ENCODE measurements around the gene DCAF6. TPM values are rescaled to one million over a fixed set of nuclear protein-coding genes. Genes with fewer than 3 reads are reported as not detected.
A peak's percentile ranks its signal among the peaks of the same experiment; 100 is the strongest.
"Not testable (repeated sequence)": the region's sequence is repeated elsewhere in the genome, so short reads cannot be mapped to it uniquely, and the experiment has no call there.

Gene DCAF6
- 10 to 100 TPM; 24.8 to 24.9 TPM for total RNA-seq
- polyA plus RNA-seq = 15.4 TPM

GRCh38 chr1:167936068-167936929 is at the start of gene DCAF6:
DCAF6 (plus strand) TSS chr1:167936683; CDS start chr1:167936912, 229 bp downstream.
- Mint-ChIP-seq H3K4me1 (peaks cover 33 to 63% (median 54%) of the 10 kb centered on the region in 3 donors), H3K27me3 (no peaks in the 10 kb centered on the region), H3K27ac (peak within 1 kb of the TSS; percentile 95 to 100 (median 98)), H3K4me3 (peak within 1 kb of the TSS; percentile 88 to 97 (median 94)), H3K9me3 (no peaks in the 10 kb centered on the region), H3K36me3 (peaks cover 0 to 17% (median 4%) of the 10 kb centered on the region in 3 donors)
- CTCF ChIA-PET = interaction anchor here (0.8 to 2.8 kb wide), 5 partner anchors 9 to 219 kb away, joined by 3 to 10 read pairs (median 4); partner anchors contain the start of gene ADCY10
- peak; percentile 95 to 99 (median 99) for DNase-seq
- POLR2A ChIA-PET = interaction anchor here (0.5 to 2.1 kb wide), 11 partner anchors 31 to 1957 kb away, joined by 3 to 9 read pairs (median 3); partner anchors contain the start of genes BLZF1, NME7, POU2F1 and SFT2D2
- Histone ChIP-seq H3K4me1 (ENCODE audit: insufficient read depth, low read length) (peaks cover 33% of the 10 kb centered on the region), H3K36me3 (ENCODE audit: insufficient read depth, low read length) (no peaks in the 10 kb centered on the region), H3K27ac (ENCODE audit: low read depth, low read length) (peak within 1 kb of the TSS; percentile 96), H3K27me3 (ENCODE audit: insufficient read depth, low read length, poor library complexity, severe bottlenecking) (no peaks in the 10 kb centered on the region), H3K9me3 (ENCODE audit: low read length) (no peaks in the 10 kb centered on the region), H3K4me3 (ENCODE audit: low read length) (peak within 1 kb of the TSS; percentile 100)

- H3K36me3 Mint-ChIP-seq; H3K27me3 ChIP-seq (ENCODE audit: insufficient read depth, low read length, poor library complexity, severe bottlenecking); H3K4me1 Mint-ChIP-seq; H3K9me3 Mint-ChIP-seq; H3K27ac ChIP-seq (ENCODE audit: low read depth, low read length); H3K4me3 ChIP-seq (ENCODE audit: low read length); CTCF ChIA-PET; H3K36me3 ChIP-seq (ENCODE audit: insufficient read depth, low read length); H3K4me1 ChIP-seq (ENCODE audit: insufficient read depth, low read length); POLR2A ChIA-PET; DNase-seq; H3K27ac Mint-ChIP-seq; H3K4me3 Mint-ChIP-seq; H3K9me3 ChIP-seq (ENCODE audit: low read length): not testable (repeated sequence)
- H3K27me3 Mint-ChIP-seq = peaks cover 7 to 12% of the 10 kb centered on the region in 2 donors
These were observed 49.3 kb upstream of the DCAF6 start for GRCh38 chr1:167887187-167887586.

DNA sequence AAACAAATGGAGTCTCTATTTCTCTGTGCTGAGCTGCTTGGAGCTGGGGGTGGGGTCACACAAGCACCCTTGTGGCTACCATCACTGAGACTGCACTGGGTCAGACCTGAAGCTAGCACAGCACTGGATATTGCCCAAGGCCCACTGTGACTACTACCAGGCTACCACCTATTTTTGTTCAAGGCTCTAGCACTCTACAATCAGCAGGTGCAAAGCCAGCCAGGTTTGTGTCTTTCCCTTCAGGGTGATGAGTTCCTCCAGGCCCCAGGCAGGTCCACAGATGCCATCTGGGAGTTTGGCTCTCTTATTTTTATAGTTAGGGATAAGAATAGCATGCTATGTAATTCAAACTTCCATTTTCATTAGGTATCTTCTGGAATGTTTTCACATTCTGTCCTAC is 46.1 kb upstream of the DCAF6 start:
- no peaks in the 10 kb centered on the region for H3K27me3 ChIP-seq (ENCODE audit: insufficient read depth, low read length, poor library complexity, severe bottlenecking)
- H3K9me3 ChIP-seq (ENCODE audit: low read length) = no peaks in the 10 kb centered on the region
- H3K4me3 Mint-ChIP-seq = no peak overlapping the region
- H3K9me3 Mint-ChIP-seq = peaks cover 0 to 4% (median 2%) of the 10 kb centered on the region in 5 donors
- no peaks in the 10 kb centered on the region for H3K36me3 Mint-ChIP-seq
- peaks cover 3 to 7% of the 10 kb centered on the region in 2 donors for H3K27me3 Mint-ChIP-seq
- H3K4me1 Mint-ChIP-seq = no peaks in the 10 kb centered on the region
- H3K4me1 ChIP-seq (ENCODE audit: insufficient read depth, low read length) = no peaks in the 10 kb centered on the region
- H3K36me3 ChIP-seq (ENCODE audit: insufficient read depth, low read length) = no peaks in the 10 kb centered on the region
- H3K4me3 ChIP-seq (ENCODE audit: low read length) = no peak overlapping the region
- no peak overlapping the region for H3K27ac Mint-ChIP-seq
- no peak for DNase-seq
- ChIA-PET POLR2A (no interaction called here), CTCF (no interaction called here)
- no peak overlapping the region for H3K27ac ChIP-seq (ENCODE audit: low read depth, low read length)

DNA sequence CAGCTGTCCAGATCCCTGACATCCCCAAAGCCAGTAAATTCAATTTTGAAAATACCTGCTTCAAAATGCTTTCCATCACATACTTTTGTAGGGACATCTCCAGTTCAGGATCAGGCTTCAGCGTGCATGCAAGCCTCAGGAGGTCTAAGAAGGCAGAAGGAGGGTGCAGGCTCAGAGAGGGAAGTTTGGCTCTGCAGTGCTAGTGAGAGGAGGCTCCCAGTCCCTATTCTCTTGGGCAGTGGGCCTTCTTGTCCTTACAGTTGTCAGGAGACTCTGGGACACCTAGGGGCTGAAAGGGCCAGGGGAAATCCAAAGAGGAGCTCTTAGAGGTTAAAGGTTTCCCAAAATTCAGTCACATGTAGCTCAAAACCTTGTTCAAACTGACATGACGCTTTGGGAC is 42.7 kb upstream of the DCAF6 start:
- no peak overlapping the region for H3K4me3 Mint-ChIP-seq
- peaks cover 3 to 4% of the 10 kb centered on the region in 2 donors for H3K27me3 Mint-ChIP-seq
- H3K9me3 Mint-ChIP-seq = no peaks in the 10 kb centered on the region
- Histone ChIP-seq H3K27me3 (ENCODE audit: insufficient read depth, low read length, poor library complexity, severe bottlenecking) (no peaks in the 10 kb centered on the region), H3K36me3 (ENCODE audit: insufficient read depth, low read length) (no peaks in the 10 kb centered on the region), H3K27ac (ENCODE audit: low read depth, low read length) (no peak overlapping the region), H3K4me3 (ENCODE audit: low read length) (no peak overlapping the region), H3K9me3 (ENCODE audit: low read length) (no peaks in the 10 kb centered on the region), H3K4me1 (ENCODE audit: insufficient read depth, low read length) (no peaks in the 10 kb centered on the region)
- H3K27ac Mint-ChIP-seq = no peak overlapping the region
- no peak for DNase-seq
- ChIA-PET POLR2A (interaction anchor here (0.6 kb wide), 2 partner anchors 21 to 34 kb away, joined by 3 to 4 read pairs; no protein-coding TSS in a partner anchor), CTCF (no interaction called here)
- H3K4me1 Mint-ChIP-seq = no peaks in the 10 kb centered on the region
- no peaks in the 10 kb centered on the region for H3K36me3 Mint-ChIP-seq

GRCh38 chr1:167898578-167899222 is 37.8 kb upstream of the DCAF6 start:
- Mint-ChIP-seq H3K9me3 (no peaks in the 10 kb centered on the region), H3K4me1 (no peaks in the 10 kb centered on the region), H3K27me3 (peaks cover under 1 to 7% of the 10 kb centered on the region in 2 donors), H3K27ac (peak overlapping the region in 1 of 8 donors; percentile 30), H3K36me3 (no peaks in the 10 kb centered on the region), H3K4me3 (no peak overlapping the region)
- DNase-seq = no peak
- H3K4me1 ChIP-seq (ENCODE audit: insufficient read depth, low read length) = no peaks in the 10 kb centered on the region
- no peak overlapping the region for H3K4me3 ChIP-seq (ENCODE audit: low read length)
- no peaks in the 10 kb centered on the region for H3K36me3 ChIP-seq (ENCODE audit: insufficient read depth, low read length)
- POLR2A ChIA-PET = no interaction called here
- no peak overlapping the region for H3K27ac ChIP-seq (ENCODE audit: low read depth, low read length)
- CTCF ChIA-PET = no interaction called here
- no peaks in the 10 kb centered on the region for H3K27me3 ChIP-seq (ENCODE audit: insufficient read depth, low read length, poor library complexity, severe bottlenecking)
- no peaks in the 10 kb centered on the region for H3K9me3 ChIP-seq (ENCODE audit: low read length)

GRCh38 chr1:167899253-167899681 is 37.2 kb upstream of the DCAF6 start:
- H3K4me3 Mint-ChIP-seq = no peak overlapping the region
- H3K27me3 Mint-ChIP-seq = peaks cover 2 to 9% of the 10 kb centered on the region in 2 donors
- ChIA-PET POLR2A (no interaction called here), CTCF (no interaction called here)
- no peaks in the 10 kb centered on the region for H3K36me3 ChIP-seq (ENCODE audit: insufficient read depth, low read length)
- H3K4me3 ChIP-seq (ENCODE audit: low read length) = no peak overlapping the region
- no peaks in the 10 kb centered on the region for H3K4me1 Mint-ChIP-seq
- no peaks in the 10 kb centered on the region for H3K27me3 ChIP-seq (ENCODE audit: insufficient read depth, low read length, poor library complexity, severe bottlenecking)
- DNase-seq = no peak
- no peaks in the 10 kb centered on the region for H3K36me3 Mint-ChIP-seq
- H3K9me3 ChIP-seq (ENCODE audit: low read length) = no peaks in the 10 kb centered on the region
- H3K9me3 Mint-ChIP-seq = no peaks in the 10 kb centered on the region
- no peak overlapping the region for H3K27ac ChIP-seq (ENCODE audit: low read depth, low read length)
- no peak overlapping the region for H3K27ac Mint-ChIP-seq
- H3K4me1 ChIP-seq (ENCODE audit: insufficient read depth, low read length) = no peaks in the 10 kb centered on the region

- Mint-ChIP-seq H3K9me3 (no peaks in the 10 kb centered on the region), H3K4me1 (no peaks in the 10 kb centered on the region), H3K36me3 (no peaks in the 10 kb centered on the region), H3K27ac (no peak overlapping the region), H3K27me3 (peaks cover 2 to 21% of the 10 kb centered on the region in 2 donors), H3K4me3 (no peak overlapping the region)
- DNase-seq = no peak
- Histone ChIP-seq H3K27me3 (ENCODE audit: insufficient read depth, low read length, poor library complexity, severe bottlenecking) (no peaks in the 10 kb centered on the region), H3K4me1 (ENCODE audit: insufficient read depth, low read length) (no peaks in the 10 kb centered on the region), H3K27ac (ENCODE audit: low read depth, low read length) (no peak overlapping the region), H3K9me3 (ENCODE audit: low read length) (no peaks in the 10 kb centered on the region), H3K4me3 (ENCODE audit: low read length) (no peak overlapping the region), H3K36me3 (ENCODE audit: insufficient read depth, low read length) (no peaks in the 10 kb centered on the region)
- POLR2A ChIA-PET = no interaction called here
- CTCF ChIA-PET = no interaction called here
These were observed 35.6 kb upstream of the DCAF6 start for GRCh38 chr1:167900907-167901306.

- H3K9me3 Mint-ChIP-seq = peaks cover 0 to 11% (median 4%) of the 10 kb centered on the region in 5 donors
- no peaks in the 10 kb centered on the region for H3K4me1 Mint-ChIP-seq
- Histone ChIP-seq H3K36me3 (ENCODE audit: insufficient read depth, low read length) (no peaks in the 10 kb centered on the region), H3K27me3 (ENCODE audit: insufficient read depth, low read length, poor library complexity, severe bottlenecking) (no peaks in the 10 kb centered on the region), H3K4me3 (ENCODE audit: low read length) (no peak overlapping the region), H3K4me1 (ENCODE audit: insufficient read depth, low read length) (no peaks in the 10 kb centered on the region), H3K27ac (ENCODE audit: low read depth, low read length) (no peak overlapping the region), H3K9me3 (ENCODE audit: low read length) (no peaks in the 10 kb centered on the region)
- ChIA-PET POLR2A (no interaction called here), CTCF (interaction anchor here (0.8 kb wide), 1 partner anchor 9 kb away, joined by 3 read pairs; the partner anchor contains the start of gene ADCY10)
- DNase-seq = no peak
- peaks cover 11 to 36% of the 10 kb centered on the region in 2 donors for H3K27me3 Mint-ChIP-seq
- no peak overlapping the region for H3K27ac Mint-ChIP-seq
- no peaks in the 10 kb centered on the region for H3K36me3 Mint-ChIP-seq
- H3K4me3 Mint-ChIP-seq = no peak overlapping the region
These were observed 31.8 kb upstream of the DCAF6 start for GRCh38 chr1:167904652-167905130.
